ENCODE measurements around the gene FAM163B. TPM values are rescaled to one million over a fixed set of nuclear protein-coding genes. Genes with fewer than 3 reads are reported as not detected.

Gene FAM163B
- polyA plus RNA-seq, 4 donors = 0.12 to 0.19 TPM; not detected in 2

GRCh38 chr9:133649194-133649593 is 40.0 kb upstream of the FAM163B start:
- Histone ChIP-seq H3K27me3 (ENCODE audit: control insufficient read depth in 3 of 3, insufficient read depth in 3 of 3, low read length in 3 of 3) (peaks cover 0 to 8% (median 0%) of the 10 kb centered on the region in 3 donors), H3K27ac (ENCODE audit: low read depth in 1 of 3, low read length in 2 of 3) (no peak overlapping the region), H3K4me3 (ENCODE audit: low read depth in 1 of 3, low read length in 3 of 3) (no peak overlapping the region), H3K4me1 (ENCODE audit: control insufficient read depth in 3 of 3, insufficient read depth in 2 of 3, low read depth in 1 of 3, low read length in 2 of 3) (no peaks in the 10 kb centered on the region), H3K9me3 (ENCODE audit: control insufficient read depth in 2 of 2, insufficient read depth in 1 of 2, low read depth in 1 of 2, low read length in 1 of 2) (no peaks in the 10 kb centered on the region), H3K36me3 (ENCODE audit: control insufficient read depth in 3 of 3, insufficient read depth in 2 of 3, low read depth in 1 of 3, low read length in 3 of 3) (no peaks in the 10 kb centered on the region)
- no peak for DNase-seq
- 82 to 87% (median 82%) methylated on average over 7 of the region's 7 CpGs for WGBS, 3 donors
- FAIRE-seq = no peak

- Histone ChIP-seq H3K27ac (ENCODE audit: low read depth in 1 of 3, low read length in 2 of 3) (no peak overlapping the region), H3K27me3 (ENCODE audit: control insufficient read depth in 3 of 3, insufficient read depth in 3 of 3, low read length in 3 of 3) (peaks cover 0 to 8% (median 0%) of the 10 kb centered on the region in 3 donors), H3K36me3 (ENCODE audit: control insufficient read depth in 3 of 3, insufficient read depth in 2 of 3, low read depth in 1 of 3, low read length in 3 of 3) (no peaks in the 10 kb centered on the region), H3K9me3 (ENCODE audit: control insufficient read depth in 2 of 2, insufficient read depth in 1 of 2, low read depth in 1 of 2, low read length in 1 of 2) (no peaks in the 10 kb centered on the region), H3K4me1 (ENCODE audit: control insufficient read depth in 3 of 3, insufficient read depth in 2 of 3, low read depth in 1 of 3, low read length in 2 of 3) (no peaks in the 10 kb centered on the region), H3K4me3 (ENCODE audit: low read depth in 1 of 3, low read length in 3 of 3) (no peak overlapping the region)
- 83 to 86% (median 84%) methylated on average over 25 of the region's 25 CpGs for WGBS, 3 donors
- FAIRE-seq (no peak), DNase-seq (no peak)
Observed at GRCh38 chr9:133647765-133648469, 38.7 kb upstream of the FAM163B start.

GRCh38 chr9:133647148-133647547 is 38.0 kb upstream of the FAM163B start:
- no peak for DNase-seq
- H3K4me1 ChIP-seq (ENCODE audit: control insufficient read depth in 3 of 3, insufficient read depth in 2 of 3, low read depth in 1 of 3, low read length in 2 of 3) = no peaks in the 10 kb centered on the region
- H3K4me3 ChIP-seq (ENCODE audit: low read depth in 1 of 3, low read length in 3 of 3) = no peak overlapping the region
- H3K27me3 ChIP-seq (ENCODE audit: control insufficient read depth in 3 of 3, insufficient read depth in 3 of 3, low read length in 3 of 3) = peaks cover 0 to 8% (median 0%) of the 10 kb centered on the region in 3 donors
- no peak for FAIRE-seq
- H3K9me3 ChIP-seq (ENCODE audit: control insufficient read depth in 2 of 2, insufficient read depth in 1 of 2, low read depth in 1 of 2, low read length in 1 of 2) = no peaks in the 10 kb centered on the region
- no peaks in the 10 kb centered on the region for H3K36me3 ChIP-seq (ENCODE audit: control insufficient read depth in 3 of 3, insufficient read depth in 2 of 3, low read depth in 1 of 3, low read length in 3 of 3)
- 47 to 62% (median 48%) methylated on average over 7 of the region's 7 CpGs for WGBS, 3 donors
- no peak overlapping the region for H3K27ac ChIP-seq (ENCODE audit: low read depth in 1 of 3, low read length in 2 of 3)

GRCh38 chr9:133645021-133645765 is 36.0 kb upstream of the FAM163B start:
- peaks cover 0 to 8% (median 0%) of the 10 kb centered on the region in 3 donors for H3K27me3 ChIP-seq (ENCODE audit: control insufficient read depth in 3 of 3, insufficient read depth in 3 of 3, low read length in 3 of 3)
- FAIRE-seq = no peak
- 42 to 57% (median 45%) methylated on average over 10 of the region's 10 CpGs for WGBS, 3 donors

GRCh38 chr9:133643978-133644760 is 35.0 kb upstream of the FAM163B start:
- DNase-seq = no peak
- no peaks in the 10 kb centered on the region for H3K36me3 ChIP-seq (ENCODE audit: control insufficient read depth in 3 of 3, insufficient read depth in 2 of 3, low read depth in 1 of 3, low read length in 3 of 3)

More at GRCh38 chr9:133645021-133645765, 36.0 kb upstream of the FAM163B start:
- H3K36me3 ChIP-seq (ENCODE audit: control insufficient read depth in 3 of 3, insufficient read depth in 2 of 3, low read depth in 1 of 3, low read length in 3 of 3) = no peaks in the 10 kb centered on the region
- no peak overlapping the region for H3K27ac ChIP-seq (ENCODE audit: low read depth in 1 of 3, low read length in 2 of 3)
- H3K9me3 ChIP-seq (ENCODE audit: control insufficient read depth in 2 of 2, insufficient read depth in 1 of 2, low read depth in 1 of 2, low read length in 1 of 2) = no peaks in the 10 kb centered on the region
- no peak overlapping the region for H3K4me3 ChIP-seq (ENCODE audit: low read depth in 1 of 3, low read length in 3 of 3)
- no peaks in the 10 kb centered on the region for H3K4me1 ChIP-seq (ENCODE audit: control insufficient read depth in 3 of 3, insufficient read depth in 2 of 3, low read depth in 1 of 3, low read length in 2 of 3)
- no peak for DNase-seq

GRCh38 chr9:133643362-133643755 is 34.2 kb upstream of the FAM163B start:
- no peak overlapping the region for H3K27ac ChIP-seq (ENCODE audit: low read depth in 1 of 3, low read length in 2 of 3)
- no peaks in the 10 kb centered on the region for H3K9me3 ChIP-seq (ENCODE audit: control insufficient read depth in 2 of 2, insufficient read depth in 1 of 2, low read depth in 1 of 2, low read length in 1 of 2)
- FAIRE-seq (no peak), DNase-seq (no peak)
- no peak overlapping the region for H3K4me3 ChIP-seq (ENCODE audit: low read depth in 1 of 3, low read length in 3 of 3)
- peaks cover 0 to 8% (median 0%) of the 10 kb centered on the region in 3 donors for H3K27me3 ChIP-seq (ENCODE audit: control insufficient read depth in 3 of 3, insufficient read depth in 3 of 3, low read length in 3 of 3)
- no peaks in the 10 kb centered on the region for H3K4me1 ChIP-seq (ENCODE audit: control insufficient read depth in 3 of 3, insufficient read depth in 2 of 3, low read depth in 1 of 3, low read length in 2 of 3)
- WGBS, 3 donors = 82 to 89% (median 85%) methylated on average over 20 of the region's 20 CpGs
- no peaks in the 10 kb centered on the region for H3K36me3 ChIP-seq (ENCODE audit: control insufficient read depth in 3 of 3, insufficient read depth in 2 of 3, low read depth in 1 of 3, low read length in 3 of 3)

More at GRCh38 chr9:133643978-133644760, 35.0 kb upstream of the FAM163B start:
- WGBS, 3 donors = 73 to 82% (median 77%) methylated on average over 23 of the region's 23 CpGs
- FAIRE-seq = no peak
- no peaks in the 10 kb centered on the region for H3K4me1 ChIP-seq (ENCODE audit: control insufficient read depth in 3 of 3, insufficient read depth in 2 of 3, low read depth in 1 of 3, low read length in 2 of 3)
- no peak overlapping the region for H3K27ac ChIP-seq (ENCODE audit: low read depth in 1 of 3, low read length in 2 of 3)
- H3K27me3 ChIP-seq (ENCODE audit: control insufficient read depth in 3 of 3, insufficient read depth in 3 of 3, low read length in 3 of 3) = peaks cover 0 to 8% (median 0%) of the 10 kb centered on the region in 3 donors
- H3K9me3 ChIP-seq (ENCODE audit: control insufficient read depth in 2 of 2, insufficient read depth in 1 of 2, low read depth in 1 of 2, low read length in 1 of 2) = no peaks in the 10 kb centered on the region
- no peak overlapping the region for H3K4me3 ChIP-seq (ENCODE audit: low read depth in 1 of 3, low read length in 3 of 3)

- Histone ChIP-seq H3K27ac (ENCODE audit: low read depth in 1 of 3, low read length in 2 of 3) (no peak overlapping the region), H3K9me3 (ENCODE audit: control insufficient read depth in 2 of 2, insufficient read depth in 1 of 2, low read depth in 1 of 2, low read length in 1 of 2) (no peaks in the 10 kb centered on the region), H3K27me3 (ENCODE audit: control insufficient read depth in 3 of 3, insufficient read depth in 3 of 3, low read length in 3 of 3) (peaks cover 0 to 8% (median 0%) of the 10 kb centered on the region in 3 donors), H3K4me1 (ENCODE audit: control insufficient read depth in 3 of 3, insufficient read depth in 2 of 3, low read depth in 1 of 3, low read length in 2 of 3) (no peaks in the 10 kb centered on the region), H3K36me3 (ENCODE audit: control insufficient read depth in 3 of 3, insufficient read depth in 2 of 3, low read depth in 1 of 3, low read length in 3 of 3) (no peaks in the 10 kb centered on the region), H3K4me3 (ENCODE audit: low read depth in 1 of 3, low read length in 3 of 3) (no peak overlapping the region)
- FAIRE-seq (no peak), DNase-seq (no peak)
- WGBS, 3 donors = 64 to 74% (median 69%) methylated on average over 15 to 16 of the region's 16 CpGs
Observed at GRCh38 chr9:133642708-133643361, 33.6 kb upstream of the FAM163B start.

All from small intestine (tissue), 7 donors.